ENCODE measurements around the gene LRRC71. TPM values are rescaled to one million over a fixed set of nuclear protein-coding genes. Genes with fewer than 3 reads are reported as not detected.
A peak's percentile ranks its signal among the peaks of the same experiment; 100 is the strongest.

LRRC71 gene
- total and polyA plus RNA-seq, 2 experiments from 2014 or later: 0.24 TPM; not detected in 1

DNA sequence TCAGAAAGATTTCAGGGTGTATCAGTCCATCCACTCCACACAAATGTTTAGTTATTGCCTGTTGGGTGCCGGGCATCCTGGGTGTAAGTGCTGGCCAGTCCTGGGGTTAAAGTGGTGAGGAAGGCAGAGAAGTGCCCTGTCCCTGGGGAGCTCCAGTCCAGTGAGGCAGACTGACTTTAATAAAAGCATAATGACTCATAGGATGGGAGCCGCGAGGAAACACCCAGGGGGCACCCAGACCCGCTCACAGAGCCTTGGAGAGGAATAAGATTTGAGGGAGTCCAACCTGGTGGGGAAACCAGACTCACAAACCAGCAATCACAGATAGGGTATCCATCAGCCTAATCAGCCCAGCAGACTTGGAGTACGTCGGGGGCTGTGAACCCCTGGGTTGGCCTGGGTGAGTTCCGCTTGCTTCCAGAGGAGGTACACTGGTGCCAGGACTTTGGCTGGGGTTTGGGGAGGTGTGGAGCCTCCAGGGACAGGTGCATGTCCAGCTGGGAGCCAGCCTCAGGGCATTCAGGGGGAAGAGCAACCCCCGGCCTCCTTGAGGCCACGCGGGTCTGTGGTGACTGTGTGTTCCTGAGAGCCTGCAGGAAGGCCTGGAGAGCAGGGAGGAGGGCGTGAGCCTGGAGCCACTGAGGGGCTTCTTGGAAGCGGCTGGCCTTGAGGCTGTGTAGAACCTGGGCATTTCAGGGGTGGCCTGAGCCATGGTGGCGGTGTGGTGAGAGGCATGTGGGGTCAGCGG, 23.2 kb upstream of the LRRC71 start (continued):
- TF ChIP-seq, protein P1, sequence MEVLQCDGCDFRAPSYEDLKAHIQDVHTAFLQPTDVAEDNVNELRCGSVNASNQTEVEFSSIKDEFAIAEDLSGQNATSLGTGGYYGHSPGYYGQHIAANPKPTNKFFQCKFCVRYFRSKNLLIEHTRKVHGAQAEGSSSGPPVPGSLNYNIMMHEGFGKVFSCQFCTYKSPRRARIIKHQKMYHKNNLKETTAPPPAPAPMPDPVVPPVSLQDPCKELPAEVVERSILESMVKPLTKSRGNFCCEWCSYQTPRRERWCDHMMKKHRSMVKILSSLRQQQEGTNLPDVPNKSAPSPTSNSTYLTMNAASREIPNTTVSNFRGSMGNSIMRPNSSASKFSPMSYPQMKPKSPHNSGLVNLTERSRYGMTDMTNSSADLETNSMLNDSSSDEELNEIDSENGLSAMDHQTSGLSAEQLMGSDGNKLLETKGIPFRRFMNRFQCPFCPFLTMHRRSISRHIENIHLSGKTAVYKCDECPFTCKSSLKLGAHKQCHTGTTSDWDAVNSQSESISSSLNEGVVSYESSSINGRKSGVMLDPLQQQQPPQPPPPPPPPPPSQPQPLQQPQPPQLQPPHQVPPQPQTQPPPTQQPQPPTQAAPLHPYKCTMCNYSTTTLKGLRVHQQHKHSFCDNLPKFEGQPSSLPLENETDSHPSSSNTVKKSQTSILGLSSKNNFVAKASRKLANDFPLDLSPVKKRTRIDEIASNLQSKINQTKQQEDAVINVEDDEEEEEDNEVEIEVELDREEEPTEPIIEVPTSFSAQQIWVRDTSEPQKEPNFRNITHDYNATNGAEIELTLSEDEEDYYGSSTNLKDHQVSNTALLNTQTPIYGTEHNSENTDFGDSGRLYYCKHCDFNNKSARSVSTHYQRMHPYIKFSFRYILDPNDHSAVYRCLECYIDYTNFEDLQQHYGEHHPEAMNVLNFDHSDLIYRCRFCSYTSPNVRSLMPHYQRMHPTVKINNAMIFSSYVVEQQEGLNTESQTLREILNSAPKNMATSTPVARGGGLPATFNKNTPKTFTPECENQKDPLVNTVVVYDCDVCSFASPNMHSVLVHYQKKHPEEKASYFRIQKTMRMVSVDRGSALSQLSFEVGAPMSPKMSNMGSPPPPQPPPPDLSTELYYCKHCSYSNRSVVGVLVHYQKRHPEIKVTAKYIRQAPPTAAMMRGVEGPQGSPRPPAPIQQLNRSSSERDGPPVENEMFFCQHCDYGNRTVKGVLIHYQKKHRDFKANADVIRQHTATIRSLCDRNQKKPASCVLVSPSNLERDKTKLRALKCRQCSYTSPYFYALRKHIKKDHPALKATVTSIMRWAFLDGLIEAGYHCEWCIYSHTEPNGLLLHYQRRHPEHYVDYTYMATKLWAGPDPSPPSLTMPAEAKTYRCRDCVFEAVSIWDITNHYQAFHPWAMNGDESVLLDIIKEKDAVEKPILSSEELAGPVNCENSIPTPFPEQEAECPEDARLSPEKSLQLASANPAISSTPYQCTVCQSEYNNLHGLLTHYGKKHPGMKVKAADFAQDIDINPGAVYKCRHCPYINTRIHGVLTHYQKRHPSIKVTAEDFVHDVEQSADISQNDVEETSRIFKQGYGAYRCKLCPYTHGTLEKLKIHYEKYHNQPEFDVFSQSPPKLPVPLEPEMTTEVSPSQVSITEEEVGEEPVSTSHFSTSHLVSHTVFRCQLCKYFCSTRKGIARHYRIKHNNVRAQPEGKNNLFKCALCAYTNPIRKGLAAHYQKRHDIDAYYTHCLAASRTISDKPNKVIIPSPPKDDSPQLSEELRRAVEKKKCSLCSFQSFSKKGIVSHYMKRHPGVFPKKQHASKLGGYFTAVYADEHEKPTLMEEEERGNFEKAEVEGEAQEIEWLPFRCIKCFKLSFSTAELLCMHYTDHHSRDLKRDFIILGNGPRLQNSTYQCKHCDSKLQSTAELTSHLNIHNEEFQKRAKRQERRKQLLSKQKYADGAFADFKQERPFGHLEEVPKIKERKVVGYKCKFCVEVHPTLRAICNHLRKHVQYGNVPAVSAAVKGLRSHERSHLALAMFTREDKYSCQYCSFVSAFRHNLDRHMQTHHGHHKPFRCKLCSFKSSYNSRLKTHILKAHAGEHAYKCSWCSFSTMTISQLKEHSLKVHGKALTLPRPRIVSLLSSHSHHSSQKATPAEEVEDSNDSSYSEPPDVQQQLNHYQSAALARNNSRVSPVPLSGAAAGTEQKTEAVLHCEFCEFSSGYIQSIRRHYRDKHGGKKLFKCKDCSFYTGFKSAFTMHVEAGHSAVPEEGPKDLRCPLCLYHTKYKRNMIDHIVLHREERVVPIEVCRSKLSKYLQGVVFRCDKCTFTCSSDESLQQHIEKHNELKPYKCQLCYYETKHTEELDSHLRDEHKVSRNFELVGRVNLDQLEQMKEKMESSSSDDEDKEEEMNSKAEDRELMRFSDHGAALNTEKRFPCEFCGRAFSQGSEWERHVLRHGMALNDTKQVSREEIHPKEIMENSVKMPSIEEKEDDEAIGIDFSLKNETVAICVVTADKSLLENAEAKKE (CRISPR knock-in tag; IDR thresholded peaks at IDR 0.05): no peak
- TF ChIP-seq NANOG (IDR thresholded peaks at IDR 0.05; ENCODE audit: borderline replicate concordance): no peak
- TF ChIP-seq, protein P2, sequence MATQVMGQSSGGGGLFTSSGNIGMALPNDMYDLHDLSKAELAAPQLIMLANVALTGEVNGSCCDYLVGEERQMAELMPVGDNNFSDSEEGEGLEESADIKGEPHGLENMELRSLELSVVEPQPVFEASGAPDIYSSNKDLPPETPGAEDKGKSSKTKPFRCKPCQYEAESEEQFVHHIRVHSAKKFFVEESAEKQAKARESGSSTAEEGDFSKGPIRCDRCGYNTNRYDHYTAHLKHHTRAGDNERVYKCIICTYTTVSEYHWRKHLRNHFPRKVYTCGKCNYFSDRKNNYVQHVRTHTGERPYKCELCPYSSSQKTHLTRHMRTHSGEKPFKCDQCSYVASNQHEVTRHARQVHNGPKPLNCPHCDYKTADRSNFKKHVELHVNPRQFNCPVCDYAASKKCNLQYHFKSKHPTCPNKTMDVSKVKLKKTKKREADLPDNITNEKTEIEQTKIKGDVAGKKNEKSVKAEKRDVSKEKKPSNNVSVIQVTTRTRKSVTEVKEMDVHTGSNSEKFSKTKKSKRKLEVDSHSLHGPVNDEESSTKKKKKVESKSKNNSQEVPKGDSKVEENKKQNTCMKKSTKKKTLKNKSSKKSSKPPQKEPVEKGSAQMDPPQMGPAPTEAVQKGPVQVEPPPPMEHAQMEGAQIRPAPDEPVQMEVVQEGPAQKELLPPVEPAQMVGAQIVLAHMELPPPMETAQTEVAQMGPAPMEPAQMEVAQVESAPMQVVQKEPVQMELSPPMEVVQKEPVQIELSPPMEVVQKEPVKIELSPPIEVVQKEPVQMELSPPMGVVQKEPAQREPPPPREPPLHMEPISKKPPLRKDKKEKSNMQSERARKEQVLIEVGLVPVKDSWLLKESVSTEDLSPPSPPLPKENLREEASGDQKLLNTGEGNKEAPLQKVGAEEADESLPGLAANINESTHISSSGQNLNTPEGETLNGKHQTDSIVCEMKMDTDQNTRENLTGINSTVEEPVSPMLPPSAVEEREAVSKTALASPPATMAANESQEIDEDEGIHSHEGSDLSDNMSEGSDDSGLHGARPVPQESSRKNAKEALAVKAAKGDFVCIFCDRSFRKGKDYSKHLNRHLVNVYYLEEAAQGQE (IDR thresholded peaks at IDR 0.05; ENCODE audit: unreplicated experiment): no peak

DNA sequence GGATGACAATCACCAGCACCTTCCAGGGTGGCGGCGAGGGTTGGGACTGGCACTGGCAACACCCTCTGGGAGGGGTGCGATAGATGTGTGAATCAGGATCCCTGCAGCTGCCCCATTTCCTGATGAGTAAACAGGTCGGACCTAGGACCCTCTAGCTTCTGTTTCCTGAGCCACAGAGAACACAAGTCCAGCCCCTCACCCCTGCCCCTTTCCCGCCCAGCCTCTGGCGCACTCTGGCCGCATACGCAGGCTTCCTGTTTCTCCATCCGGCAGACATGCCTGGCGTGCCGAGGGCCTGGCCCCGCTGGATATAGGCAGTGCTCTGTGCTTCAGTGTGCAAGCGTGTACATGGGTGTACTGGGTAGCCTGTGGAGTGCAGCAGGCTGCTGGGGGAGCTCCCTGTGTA, 22.3 kb upstream of the LRRC71 start:
- Mint-ChIP-seq H3K9me3 (no peaks in the 10 kb centered on the region), H3K36me3 (ENCODE audit: low read depth) (no peaks in the 10 kb centered on the region)

More for the DNA sequence above, 22.3 kb upstream of the LRRC71 start:
- no peaks in the 10 kb centered on the region for H3K9me2 ChIP-seq (ENCODE audit: insufficient read depth)
- peaks cover 31% of the 10 kb centered on the region for H3K27me3 Mint-ChIP-seq (ENCODE audit: insufficient read depth, low read depth, poor library complexity)
- no peaks in the 10 kb centered on the region for H3K36me3 ChIP-seq (ENCODE audit: insufficient read depth)
- no peak overlapping the region for H3K4me3 Mint-ChIP-seq
- H3K27ac Mint-ChIP-seq: no peak overlapping the region
- ATAC-seq (no peak), DNase-seq (ENCODE audit: low spot score) (peak; percentile 31)
- no peaks in the 10 kb centered on the region; the same call in 1 of the 2 replicates for H4K20me1 ChIP-seq (replicated peaks; ENCODE audit: insufficient read depth)
- H3K27ac ChIP-seq (ENCODE audit: low read depth): no peak overlapping the region
- TF ChIP-seq EZH2phosphoT487 (IDR thresholded peaks at IDR 0.05; ENCODE audit: unreplicated experiment): no peak
- TF ChIP-seq CREB1 (CRISPR knock-in tag; IDR thresholded peaks at IDR 0.05; ENCODE audit: low read depth): no peak
- TF ChIP-seq STAT1 (IDR thresholded peaks at IDR 0.05; ENCODE audit: unreplicated experiment): no peak
- TF ChIP-seq ZNF114 (CRISPR knock-in tag; IDR thresholded peaks at IDR 0.05): no peak
- TF ChIP-seq, protein P3, sequence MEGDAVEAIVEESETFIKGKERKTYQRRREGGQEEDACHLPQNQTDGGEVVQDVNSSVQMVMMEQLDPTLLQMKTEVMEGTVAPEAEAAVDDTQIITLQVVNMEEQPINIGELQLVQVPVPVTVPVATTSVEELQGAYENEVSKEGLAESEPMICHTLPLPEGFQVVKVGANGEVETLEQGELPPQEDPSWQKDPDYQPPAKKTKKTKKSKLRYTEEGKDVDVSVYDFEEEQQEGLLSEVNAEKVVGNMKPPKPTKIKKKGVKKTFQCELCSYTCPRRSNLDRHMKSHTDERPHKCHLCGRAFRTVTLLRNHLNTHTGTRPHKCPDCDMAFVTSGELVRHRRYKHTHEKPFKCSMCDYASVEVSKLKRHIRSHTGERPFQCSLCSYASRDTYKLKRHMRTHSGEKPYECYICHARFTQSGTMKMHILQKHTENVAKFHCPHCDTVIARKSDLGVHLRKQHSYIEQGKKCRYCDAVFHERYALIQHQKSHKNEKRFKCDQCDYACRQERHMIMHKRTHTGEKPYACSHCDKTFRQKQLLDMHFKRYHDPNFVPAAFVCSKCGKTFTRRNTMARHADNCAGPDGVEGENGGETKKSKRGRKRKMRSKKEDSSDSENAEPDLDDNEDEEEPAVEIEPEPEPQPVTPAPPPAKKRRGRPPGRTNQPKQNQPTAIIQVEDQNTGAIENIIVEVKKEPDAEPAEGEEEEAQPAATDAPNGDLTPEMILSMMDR (conservative IDR thresholded peaks at IDR 0.05; ENCODE audit: low read depth in 2 of 2): no peak
- no peak for TF ChIP-seq POLR2AphosphoS5 (IDR thresholded peaks at IDR 0.05; ENCODE audit: low read depth)
- TF ChIP-seq JUNB (IDR thresholded peaks at IDR 0.05; ENCODE audit: unreplicated experiment): no peak
- H3K4me1 ChIP-seq (ENCODE audit: insufficient read depth): peaks cover 3% of the 10 kb centered on the region; the same call in 1 of the 2 replicates
- no peak overlapping the region for H2AFZ ChIP-seq
- H3K4me3 ChIP-seq: no peak overlapping the region
- H3K4me1 Mint-ChIP-seq: peaks cover 33% of the 10 kb centered on the region
- no peaks in the 10 kb centered on the region for H3F3A ChIP-seq (replicated peaks; ENCODE audit: low read depth)
- H3K79me2 ChIP-seq (replicated peaks; ENCODE audit: insufficient read depth): no peaks in the 10 kb centered on the region
- peaks cover 29% of the 10 kb centered on the region for H3K27me3 ChIP-seq (ENCODE audit: insufficient read depth)
- H3K4me2 ChIP-seq: no peak overlapping the region

Data from GM23338 (cell line).